Activated T-helper 1 cell treated with Interleukin-2 at 50 U/mL for 16 hours (primary cell): Measurements from ENCODE around the gene WDR3.

Source experiments
- DNase-seq: peaks from one replicate; pipeline ENCODE4 v3.0.0-alpha.2; 2020; ENCODE audit warnings: low read depth

The WDR3 gene

DNA sequence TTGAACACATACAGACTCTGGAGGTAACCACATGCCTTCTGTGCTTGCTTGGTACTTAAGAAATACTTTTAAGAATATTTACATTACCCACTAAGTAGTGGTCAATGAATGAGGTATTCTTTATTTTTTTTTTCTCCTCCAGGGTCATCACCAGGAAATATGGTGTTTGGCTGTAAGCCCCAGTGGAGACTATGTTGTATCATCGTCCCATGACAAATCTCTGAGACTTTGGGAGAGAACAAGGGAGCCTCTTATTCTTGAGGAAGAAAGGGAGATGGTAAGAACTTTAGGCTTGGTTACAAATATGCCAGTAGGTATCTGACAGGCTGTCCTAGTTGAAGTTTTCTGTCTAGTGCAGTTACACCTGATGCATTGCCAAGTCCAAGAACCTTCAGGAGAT is 22.8 kb downstream of the WDR3 start:
- DNase-seq: no peak

DNA sequence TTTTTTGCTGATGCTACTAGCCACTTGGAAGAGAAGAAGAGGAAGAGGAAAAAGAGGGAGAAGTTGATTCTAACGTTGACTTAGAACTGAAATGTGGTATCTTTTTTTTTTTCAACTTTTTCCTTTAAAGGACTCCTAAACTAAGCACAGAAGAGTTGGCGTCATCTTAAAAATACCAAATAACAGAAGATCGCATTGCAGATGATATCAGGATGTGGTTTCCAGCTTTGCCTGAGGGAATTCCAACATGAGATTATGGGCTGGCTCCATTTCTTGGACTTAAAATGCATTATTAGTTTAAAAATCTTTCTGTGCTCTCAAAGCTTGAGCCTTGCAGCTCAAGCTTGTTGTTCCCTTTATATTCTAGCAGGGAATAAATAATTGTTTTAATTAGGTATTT is 29.8 kb downstream of the WDR3 start:
- no peak for DNase-seq

DNA sequence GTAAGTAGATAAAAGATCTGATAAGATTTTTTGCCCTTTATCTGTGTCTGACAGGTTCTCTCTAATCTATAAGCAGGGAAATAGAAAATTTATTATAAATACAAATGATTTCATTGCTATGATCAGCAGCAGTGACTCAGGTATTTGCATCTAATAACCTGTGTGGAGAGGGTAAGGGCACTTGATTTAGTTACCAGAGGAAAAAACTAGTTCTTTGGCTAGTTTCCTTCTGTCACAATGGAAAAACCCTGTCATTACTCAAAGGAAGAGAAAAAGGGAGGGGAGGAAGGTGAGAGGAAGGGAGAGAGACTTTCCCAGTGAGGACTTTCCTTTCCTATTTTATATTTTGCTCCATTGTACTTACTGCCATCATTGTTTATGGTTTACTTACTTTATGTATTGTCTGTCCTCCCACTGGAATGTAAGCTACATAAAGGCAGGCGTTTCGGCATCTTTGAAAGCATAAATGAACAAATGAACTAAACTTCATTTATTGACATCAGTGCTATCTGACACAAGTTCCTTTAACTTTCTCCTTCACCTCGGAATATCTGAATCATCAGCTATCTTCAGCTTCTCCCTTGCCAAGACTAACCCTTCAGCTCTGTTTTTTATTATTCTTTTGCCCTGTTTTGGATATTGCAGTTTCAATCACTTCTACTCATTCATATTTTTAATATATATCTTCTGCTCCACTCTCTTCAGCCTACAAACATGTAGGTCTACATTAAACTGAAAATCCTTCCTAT is 34.9 kb downstream of the WDR3 start:
- no peak for DNase-seq

DNA sequence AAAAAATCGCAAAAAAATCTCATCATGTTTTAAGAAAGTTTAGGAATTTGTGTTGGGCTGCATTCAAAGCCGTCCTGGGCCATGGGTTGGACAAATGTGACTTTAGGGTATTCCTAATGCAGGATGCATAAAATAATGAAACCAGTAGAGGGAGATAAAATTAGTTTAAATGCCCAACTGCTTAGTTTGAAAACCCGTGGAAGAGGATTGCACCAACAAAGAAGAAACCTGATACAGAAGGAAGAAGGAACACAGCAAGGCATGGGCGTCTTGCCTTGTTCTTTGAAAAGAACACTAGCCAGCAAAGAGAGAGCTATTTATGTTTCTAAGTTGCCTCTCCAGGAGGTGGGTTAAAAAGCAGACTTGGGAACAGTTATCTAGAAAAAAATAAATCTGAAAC is 37.9 kb downstream of the WDR3 start:
- no peak for DNase-seq

DNA sequence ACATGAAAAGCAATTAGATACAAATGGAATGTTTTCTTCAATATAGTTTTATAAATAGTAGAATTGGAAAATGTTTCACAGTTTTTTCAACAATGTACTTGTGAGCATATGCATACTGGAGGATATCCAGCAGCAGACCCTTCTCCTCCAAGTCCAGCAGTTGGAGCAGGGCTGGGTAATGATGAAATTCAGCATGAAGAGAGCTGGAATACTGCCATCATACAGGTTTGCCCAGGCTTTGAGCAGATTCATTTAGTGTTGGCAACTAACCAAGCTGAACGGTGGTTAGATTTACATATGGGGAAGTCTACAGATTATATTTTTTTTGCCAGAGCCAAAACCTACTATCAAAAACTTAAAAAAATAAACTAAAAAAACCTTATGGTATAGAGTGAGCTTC is 38.3 kb downstream of the WDR3 start:
- DNase-seq: no peak

DNA sequence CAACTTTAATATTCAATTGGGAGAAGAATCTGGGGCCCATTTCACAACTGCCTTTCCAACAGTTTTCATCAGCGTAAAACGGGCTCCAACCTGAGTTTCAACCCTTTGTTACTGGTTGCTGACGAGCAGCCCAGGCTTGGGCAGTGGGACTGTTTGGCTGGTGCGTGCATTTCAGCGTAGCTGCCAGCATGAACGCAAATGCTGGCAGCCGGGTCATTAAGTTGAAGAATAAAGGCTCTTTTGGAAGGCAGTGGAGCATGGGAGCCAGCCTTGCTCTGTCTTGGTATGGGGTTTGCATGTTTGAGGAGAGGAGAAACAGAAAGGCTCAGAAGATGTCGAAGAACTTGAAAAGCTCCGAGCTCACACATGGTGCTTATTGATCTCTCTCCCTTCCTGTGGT is 40.7 kb downstream of the WDR3 start:
- no peak for DNase-seq

DNA sequence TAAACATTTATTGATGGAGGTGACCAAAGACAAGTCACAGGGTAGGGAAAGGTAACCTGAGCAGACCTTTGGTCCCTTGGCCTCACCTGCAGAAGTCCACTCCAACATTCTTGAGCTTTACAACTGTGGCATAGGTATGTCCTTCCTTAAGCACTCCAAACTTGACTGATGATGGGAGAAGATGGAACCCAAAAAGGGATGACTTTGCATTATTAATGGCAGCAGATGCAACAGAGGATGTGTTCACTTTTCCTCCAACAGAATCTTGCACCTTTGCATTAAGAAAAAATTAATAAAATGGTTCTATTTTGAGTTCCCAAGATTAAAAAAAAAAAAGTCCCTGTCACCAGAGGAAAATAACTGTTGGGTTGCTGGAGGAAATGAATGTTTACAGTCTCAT is 42.2 kb downstream of the WDR3 start:
- DNase-seq: no peak

DNA sequence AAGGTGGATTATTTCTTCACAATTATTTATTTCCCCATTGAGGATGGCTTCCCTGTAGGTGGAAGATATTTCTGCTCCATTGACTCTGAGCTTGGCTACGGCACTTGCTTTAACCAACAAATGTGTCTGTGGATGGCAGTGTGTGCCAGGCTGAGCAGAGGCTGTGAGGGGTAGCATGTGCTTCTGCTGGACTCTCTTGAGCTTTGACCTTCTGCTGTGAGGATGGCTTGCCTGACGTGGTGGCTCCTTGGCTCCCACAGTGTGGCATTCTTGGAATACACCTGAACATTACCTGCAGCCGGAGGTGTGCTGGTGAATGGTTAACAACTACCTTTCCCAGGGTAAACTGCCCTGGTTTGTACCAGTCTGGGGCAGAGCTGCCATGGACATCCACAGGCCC is 46.8 kb downstream of the WDR3 start:
- no peak for DNase-seq

DNA sequence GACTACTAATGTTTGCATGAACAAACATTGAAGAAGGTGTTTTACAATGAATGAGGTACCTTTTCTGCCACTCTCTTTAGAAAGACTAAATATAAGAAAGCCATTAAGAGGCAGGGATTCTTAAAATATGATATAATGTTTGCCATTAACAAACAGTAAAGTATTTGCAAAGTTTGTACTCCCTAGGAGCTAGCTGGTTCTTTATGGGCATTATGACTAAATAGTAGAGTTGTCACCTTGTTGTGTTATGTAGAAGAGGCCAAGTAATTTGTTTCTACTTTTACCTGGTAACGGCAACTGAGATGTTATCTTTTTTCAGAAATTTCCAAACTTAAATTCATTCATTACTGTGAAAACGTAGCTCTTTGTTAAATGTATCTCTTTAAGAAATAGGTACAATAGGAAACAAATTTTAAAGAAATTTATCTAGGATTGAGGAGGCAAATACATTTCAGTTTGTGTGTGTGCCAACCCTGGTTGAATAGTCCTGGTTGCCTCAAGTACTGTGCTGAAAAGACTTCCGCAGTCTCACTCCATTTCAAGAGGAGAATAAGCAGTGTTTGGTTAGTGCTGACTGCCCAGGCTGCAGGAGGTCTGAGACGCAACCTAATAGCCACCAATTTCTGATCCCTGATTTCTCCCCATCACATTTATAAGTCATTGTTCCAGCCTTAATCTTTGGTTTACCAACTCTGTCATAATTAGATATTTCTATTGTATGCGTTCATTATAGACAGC is 52.1 kb downstream of the WDR3 start:
- DNase-seq: no peak

DNA sequence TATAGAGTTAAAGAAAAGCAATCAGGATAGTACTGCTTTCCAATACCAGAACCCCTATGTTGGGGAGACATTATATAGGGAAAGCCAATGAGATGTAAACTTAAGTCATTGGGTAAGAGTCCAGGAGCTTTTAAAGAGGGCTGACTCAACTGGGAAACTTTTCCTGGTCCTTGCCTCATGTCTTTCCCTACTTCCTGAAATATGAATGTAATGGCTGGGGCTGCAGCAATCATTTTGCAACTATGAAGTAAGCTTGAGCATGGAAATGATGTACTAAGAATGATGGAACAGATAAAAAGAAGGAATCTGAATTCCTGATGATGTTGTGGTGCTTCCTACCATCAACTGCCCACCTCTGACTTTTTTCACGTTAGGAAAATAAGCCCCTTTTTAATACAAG is 55.7 kb downstream of the WDR3 start:
- DNase-seq: no peak

DNA sequence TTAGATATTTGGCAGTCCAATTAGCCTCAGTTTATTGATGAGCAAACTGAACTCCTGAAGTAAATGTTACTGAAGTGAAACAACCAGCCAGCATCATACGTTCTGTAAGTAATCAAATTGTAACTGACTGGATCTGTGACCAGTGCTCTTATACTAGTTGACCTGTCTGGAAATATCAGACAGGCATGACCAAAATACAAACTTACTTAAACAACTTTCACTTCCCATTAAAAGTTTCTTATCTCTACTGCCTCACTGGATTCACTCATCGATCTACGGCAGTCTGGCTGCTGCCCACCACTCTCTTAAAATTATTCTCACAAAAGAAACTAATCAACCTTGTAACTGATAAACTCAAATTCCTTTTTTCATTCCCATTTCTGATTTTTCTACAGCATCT is 56.4 kb downstream of the WDR3 start:
- no peak for DNase-seq

DNA sequence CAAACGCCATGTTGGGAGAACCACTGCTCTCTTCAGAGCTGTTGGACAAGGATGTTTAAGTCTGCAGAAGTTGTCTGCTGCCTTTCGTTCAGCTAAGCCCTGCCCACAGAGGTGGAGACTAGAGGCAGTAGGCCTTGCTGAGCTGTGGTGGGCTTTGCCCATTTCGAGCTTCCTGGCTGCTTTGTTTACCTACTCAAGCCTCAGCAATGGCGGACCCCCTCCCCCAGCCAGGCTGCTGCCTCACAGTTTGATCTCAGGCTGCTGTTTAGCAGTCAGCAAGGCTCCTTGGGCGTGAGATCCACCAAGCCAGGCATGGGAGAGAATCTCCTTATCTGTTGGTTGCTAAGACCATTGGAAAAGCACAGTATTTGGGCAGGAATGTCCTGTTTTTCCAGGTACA is 74.8 kb downstream of the WDR3 start:
- DNase-seq: no peak

DNA sequence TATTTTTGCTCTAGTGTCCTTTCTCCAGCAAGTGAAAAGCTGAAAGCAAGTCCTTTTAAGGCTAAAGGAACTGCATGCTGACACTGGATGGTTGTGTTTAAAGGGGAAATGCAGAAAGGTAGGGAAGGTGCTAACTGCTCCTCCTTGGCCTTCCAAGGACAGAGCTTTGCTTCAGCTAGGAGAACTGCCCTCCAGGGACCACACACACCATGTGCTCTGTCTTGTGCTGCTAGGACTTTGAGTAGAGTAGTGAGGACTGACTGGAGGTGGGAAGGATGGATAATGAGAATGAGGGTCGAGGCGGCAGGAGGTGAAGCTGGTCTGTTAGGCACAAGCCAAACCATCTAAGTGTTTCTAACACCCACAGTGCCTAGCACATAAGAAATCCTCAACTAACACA is 77.9 kb downstream of the WDR3 start:
- DNase-seq: no peak

DNA sequence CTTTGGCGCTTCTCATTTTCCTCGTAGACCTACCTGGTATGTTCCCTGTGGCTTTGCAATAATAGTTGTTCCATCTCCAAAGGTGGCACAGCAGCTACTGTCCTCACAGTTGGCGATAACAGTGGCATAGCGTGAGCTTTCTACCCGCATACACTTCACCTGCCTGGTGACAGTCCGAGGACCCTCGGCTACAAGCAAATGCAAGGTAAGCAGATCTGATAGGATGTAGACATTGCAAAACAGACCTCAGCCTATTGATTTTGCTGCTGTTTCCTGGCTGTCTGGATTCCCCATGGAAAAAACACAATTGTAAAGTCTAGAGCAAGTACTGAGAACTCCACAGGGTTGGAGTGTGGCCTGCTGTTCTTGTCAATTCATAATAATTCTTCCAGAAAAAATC is 78.5 kb downstream of the WDR3 start:
- no peak for DNase-seq

DNA sequence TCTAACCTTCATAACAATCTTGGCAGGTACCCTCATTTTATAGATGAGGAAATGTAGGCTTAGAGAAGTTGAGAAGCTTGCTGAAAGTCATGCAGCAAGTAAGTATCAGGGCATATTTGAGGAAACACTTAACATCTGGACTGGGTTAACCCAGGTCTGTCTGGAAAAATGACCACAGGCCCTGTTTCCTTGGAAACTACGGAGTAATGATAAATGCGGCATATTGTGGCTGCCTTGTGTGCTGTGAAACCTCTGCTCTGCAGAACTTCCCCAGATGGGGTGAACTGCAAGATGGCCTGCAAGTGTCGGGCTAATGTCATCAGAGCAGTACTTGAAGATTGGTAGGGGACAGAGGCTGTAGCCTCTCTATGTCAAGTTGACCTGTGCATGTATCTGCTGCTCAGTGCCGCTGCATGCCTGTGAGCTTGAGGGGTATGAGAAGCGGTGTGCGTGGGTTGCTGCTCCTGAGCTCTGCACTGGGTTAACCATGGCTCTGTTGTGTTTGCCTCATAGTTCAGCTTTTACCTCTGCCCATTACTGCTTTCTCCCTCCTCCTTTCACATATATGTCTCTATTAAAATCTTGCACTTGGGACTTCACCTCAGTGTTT is 83.1 kb downstream of the WDR3 start:
- no peak for DNase-seq

DNA sequence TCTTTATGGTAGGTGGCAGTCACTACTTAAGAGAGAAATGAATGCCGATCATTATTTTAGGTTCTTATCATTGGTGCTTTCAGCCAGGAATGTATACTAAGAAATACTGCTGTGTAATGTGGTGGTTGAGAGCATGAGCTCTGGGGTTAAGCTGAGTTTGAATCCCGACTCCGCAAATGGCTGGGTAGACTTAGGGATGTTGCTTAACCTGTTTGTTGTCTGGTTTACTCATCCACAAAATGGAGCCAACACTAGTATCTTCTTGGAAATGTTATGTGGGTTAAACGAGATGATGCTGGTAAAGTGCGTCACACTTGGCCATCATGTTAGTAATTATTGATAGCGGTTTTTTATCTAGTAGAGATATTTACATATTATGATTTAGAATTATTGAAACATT is 83.8 kb downstream of the WDR3 start:
- DNase-seq: no peak

DNA sequence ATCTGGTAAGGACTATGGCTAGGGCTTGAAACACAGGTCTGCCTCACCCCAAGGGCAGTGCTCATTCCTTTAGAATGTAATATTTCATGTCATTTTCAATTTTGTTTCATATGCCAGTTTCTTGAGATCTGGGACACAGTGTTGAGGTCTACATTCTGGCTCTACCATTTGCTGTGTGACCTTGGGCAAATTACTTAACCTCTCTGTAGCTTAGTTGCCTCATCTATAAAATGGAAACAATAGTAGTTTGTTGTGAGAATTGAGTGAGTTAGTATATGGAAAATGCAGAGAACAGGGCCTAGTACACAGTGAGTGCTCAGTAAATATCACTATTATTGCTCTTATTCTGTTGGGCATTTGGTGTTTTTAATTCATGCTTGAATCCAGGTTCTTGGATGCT is 84.4 kb downstream of the WDR3 start:
- no peak for DNase-seq
